ENCODE measurements around the gene RGMA. TPM values are rescaled to one million over a fixed set of nuclear protein-coding genes. Genes with fewer than 3 reads are reported as not detected.

RGMA gene
- total RNA-seq, 4 donors from 2014 or later: 28.2 to 110 (median 45.6) TPM

GRCh38 chr15:93121973-93122910 is 33.2 kb upstream of the RGMA start:
- WGBS, 2 donors: 74 to 76% methylated on average over 20 of the region's 20 CpGs
- peak in 1 of 2 donors; percentile 46 for TF ChIP-seq EP300 (IDR thresholded peaks at IDR 0.05)
- TF ChIP-seq CTCF (IDR thresholded peaks at IDR 0.05): no peak
- TF ChIP-seq POLR2A (IDR thresholded peaks at IDR 0.05): no peak
- H3K27ac ChIP-seq: peak overlapping the region in 2 of 4 donors; percentile 22 to 57
- H3K4me1 ChIP-seq: peaks cover 0 to 12% (median 3%) of the 10 kb centered on the region in 4 donors
- H3K27me3 ChIP-seq: no peaks in the 10 kb centered on the region
- no peaks in the 10 kb centered on the region for H3K9me3 ChIP-seq
- H3K4me3 ChIP-seq: no peak overlapping the region
- no peaks in the 10 kb centered on the region for H3K36me3 ChIP-seq
- peak in 1 of 2 donors; percentile 25 for DNase-seq (ENCODE audit: low spot score in 2 of 2)

GRCh38 chr15:93121107-93121506 is 32.1 kb upstream of the RGMA start:
- 78 to 87% methylated on average over 5 of the region's 5 CpGs for WGBS, 2 donors
- Histone ChIP-seq H3K27ac (no peak overlapping the region), H3K4me1 (peaks cover 0 to 2% (median 0%) of the 10 kb centered on the region in 4 donors), H3K27me3 (no peaks in the 10 kb centered on the region), H3K9me3 (no peaks in the 10 kb centered on the region), H3K4me3 (no peak overlapping the region), H3K36me3 (no peaks in the 10 kb centered on the region)
- TF ChIP-seq POLR2A (IDR thresholded peaks at IDR 0.05) (no peak), EP300 (IDR thresholded peaks at IDR 0.05) (no peak), CTCF (IDR thresholded peaks at IDR 0.05) (no peak)
- DNase-seq (ENCODE audit: low spot score in 2 of 2): no peak

GRCh38 chr15:93118904-93119303 is 29.9 kb upstream of the RGMA start:
- no peaks in the 10 kb centered on the region for H3K4me1 ChIP-seq
- H3K27ac ChIP-seq: no peak overlapping the region
- no peak for DNase-seq (ENCODE audit: low spot score in 2 of 2)
- H3K36me3 ChIP-seq: no peaks in the 10 kb centered on the region
- H3K9me3 ChIP-seq: no peaks in the 10 kb centered on the region
- no peak for TF ChIP-seq CTCF (IDR thresholded peaks at IDR 0.05)
- TF ChIP-seq EP300 (IDR thresholded peaks at IDR 0.05): no peak
- H3K4me3 ChIP-seq: no peak overlapping the region
- no peaks in the 10 kb centered on the region for H3K27me3 ChIP-seq
- 89 to 97% methylated on average over 3 of the region's 3 CpGs for WGBS, 2 donors

GRCh38 chr15:93111451-93111850 is 22.4 kb upstream of the RGMA start:
- H3K4me1 ChIP-seq: no peaks in the 10 kb centered on the region
- TF ChIP-seq EP300 (IDR thresholded peaks at IDR 0.05) (no peak), POLR2A (IDR thresholded peaks at IDR 0.05) (no peak), CTCF (IDR thresholded peaks at IDR 0.05) (no peak)
- H3K27me3 ChIP-seq: peaks cover 0 to 19% of the 10 kb centered on the region in 2 donors
- H3K27ac ChIP-seq: no peak overlapping the region
- no peak overlapping the region for H3K4me3 ChIP-seq
- DNase-seq (ENCODE audit: low spot score in 2 of 2): no peak
- no peaks in the 10 kb centered on the region for H3K9me3 ChIP-seq
- 85 to 88% methylated on average over 5 of the region's 5 CpGs for whole genome bisulfite sequencing, 2 donors
- H3K36me3 ChIP-seq: no peaks in the 10 kb centered on the region

- no peak overlapping the region for H3K4me3 ChIP-seq
- WGBS, 2 donors: 90 to 91% methylated on average over 5 of the region's 5 CpGs
- H3K9me3 ChIP-seq: no peaks in the 10 kb centered on the region
- DNase-seq (ENCODE audit: low spot score in 2 of 2): no peak
- TF ChIP-seq EP300 (IDR thresholded peaks at IDR 0.05) (no peak), CTCF (IDR thresholded peaks at IDR 0.05) (no peak), POLR2A (IDR thresholded peaks at IDR 0.05) (no peak)
- H3K4me1 ChIP-seq: no peaks in the 10 kb centered on the region
- peaks cover 0 to 19% of the 10 kb centered on the region in 2 donors for H3K27me3 ChIP-seq
- no peak overlapping the region for H3K27ac ChIP-seq
- H3K36me3 ChIP-seq: no peaks in the 10 kb centered on the region
Measured at GRCh38 chr15:93110502-93111040, 21.6 kb upstream of the RGMA start.

Measured in tibial nerve (tissue), 4 donors.